Activated naive CD4-positive, alpha-beta T cell treated with anti-CD3 and anti-CD28 coated beads, Interleukin-2, amount 50 U/mL, for 24 hours (primary cell): ENCODE results near the gene FLRT1.

Experiments used
- H3K27ac Mint-ChIP-seq: one replicate; pipeline ENCODE4 v1.8.0; 2021; ENCODE audit warnings: mild to moderate bottlenecking, mixed read lengths
- H3K27me3 Mint-ChIP-seq: one replicate; pipeline ENCODE4 v1.8.0; 2021; ENCODE audit warnings: mixed read lengths
- H3K36me3 Mint-ChIP-seq: one replicate; pipeline ENCODE4 v1.8.0; 2021; ENCODE audit warnings: mixed read lengths
- H3K4me1 Mint-ChIP-seq: one replicate; pipeline ENCODE4 v1.8.0; 2021; ENCODE audit warnings: mixed read lengths
- H3K4me3 Mint-ChIP-seq: one replicate; pipeline ENCODE4 v1.8.0; 2021; ENCODE audit warnings: mild to moderate bottlenecking, mixed read lengths
- H3K9me3 Mint-ChIP-seq: one replicate; pipeline ENCODE4 v1.8.0; 2021; ENCODE audit warnings: mixed read lengths

Gene FLRT1

DNA sequence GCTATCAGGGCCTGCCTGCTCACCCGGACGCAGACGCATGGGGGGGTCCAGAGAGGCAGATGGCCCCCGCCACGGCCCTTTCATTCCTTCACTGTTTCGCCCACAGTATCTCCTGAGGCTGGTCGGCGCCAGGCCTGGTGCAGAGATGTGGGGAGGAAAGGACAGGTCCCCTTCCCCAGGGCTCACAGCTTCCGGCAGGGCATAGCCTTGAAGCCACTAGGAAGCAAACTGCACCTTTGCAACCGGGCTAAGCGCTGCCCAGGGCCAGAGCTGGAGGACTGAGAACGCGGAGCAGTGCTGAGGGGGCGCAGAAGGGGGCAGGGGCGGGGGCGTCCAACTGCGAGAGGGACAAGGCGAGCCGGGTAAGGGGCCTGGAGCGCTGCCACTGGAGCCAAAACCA lies 20.2 kb upstream of the FLRT1 start:
- H3K27ac Mint-ChIP-seq = no peak overlapping the region
- H3K4me3 Mint-ChIP-seq = no peak overlapping the region
- no peaks in the 10 kb centered on the region for H3K9me3 Mint-ChIP-seq
- H3K4me1 Mint-ChIP-seq = no peaks in the 10 kb centered on the region
- no peaks in the 10 kb centered on the region for H3K27me3 Mint-ChIP-seq
- no peaks in the 10 kb centered on the region for H3K36me3 Mint-ChIP-seq

- Mint-ChIP-seq H3K4me3 (no peak overlapping the region), H3K4me1 (no peaks in the 10 kb centered on the region), H3K36me3 (no peaks in the 10 kb centered on the region), H3K27ac (no peak overlapping the region), H3K9me3 (no peaks in the 10 kb centered on the region), H3K27me3 (no peaks in the 10 kb centered on the region)
Measured at GRCh38 chr11:64015935-64016845, 19.5 kb upstream of the FLRT1 start.

DNA sequence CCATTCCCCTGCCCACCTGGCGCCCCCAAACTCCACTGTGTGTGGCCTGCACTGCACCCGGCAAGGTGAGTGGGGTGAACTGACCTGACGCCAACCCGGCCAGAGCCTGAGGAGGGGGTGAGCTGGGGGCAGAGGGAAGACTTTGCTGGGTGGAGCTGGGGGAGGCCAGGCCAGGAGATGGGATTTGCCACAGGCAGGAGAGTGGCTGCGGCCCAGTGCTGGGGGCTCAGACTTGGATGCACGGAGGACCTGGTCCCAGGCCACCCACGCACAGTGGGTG lies 17.8 kb upstream of the FLRT1 start:
- Mint-ChIP-seq H3K36me3 (no peaks in the 10 kb centered on the region), H3K27me3 (no peaks in the 10 kb centered on the region), H3K4me3 (no peak overlapping the region), H3K27ac (no peak overlapping the region), H3K9me3 (no peaks in the 10 kb centered on the region), H3K4me1 (no peaks in the 10 kb centered on the region)

DNA sequence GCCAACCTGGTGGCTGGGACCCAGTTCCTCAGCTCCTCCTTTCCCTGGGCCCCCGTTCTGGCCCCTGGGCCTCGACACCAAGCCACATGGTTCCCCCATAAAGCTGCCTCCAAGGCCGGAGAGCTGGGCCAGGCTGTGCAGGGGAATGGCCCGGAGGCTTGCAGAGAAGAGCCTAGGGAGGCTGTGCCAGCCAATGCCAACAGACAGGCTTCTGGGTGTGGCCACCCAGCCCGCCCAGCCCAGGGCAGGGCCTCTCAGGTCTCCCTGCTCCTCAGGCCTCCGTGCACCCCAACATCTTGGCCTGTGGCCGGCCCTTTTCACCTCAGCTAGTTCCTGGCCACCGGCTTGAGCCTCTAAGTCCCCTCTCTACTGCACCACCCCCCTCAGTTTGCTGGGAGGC lies 17.4 kb upstream of the FLRT1 start:
- no peaks in the 10 kb centered on the region for H3K36me3 Mint-ChIP-seq
- H3K27ac Mint-ChIP-seq = no peak overlapping the region
- no peaks in the 10 kb centered on the region for H3K4me1 Mint-ChIP-seq
- no peaks in the 10 kb centered on the region for H3K9me3 Mint-ChIP-seq
- H3K27me3 Mint-ChIP-seq = no peaks in the 10 kb centered on the region
- H3K4me3 Mint-ChIP-seq = no peak overlapping the region

GRCh38 chr11:64019106-64020037 lies 16.4 kb upstream of the FLRT1 start:
- Mint-ChIP-seq H3K4me1 (no peaks in the 10 kb centered on the region), H3K27me3 (no peaks in the 10 kb centered on the region), H3K27ac (no peak overlapping the region), H3K36me3 (no peaks in the 10 kb centered on the region), H3K4me3 (no peak overlapping the region), H3K9me3 (no peaks in the 10 kb centered on the region)

GRCh38 chr11:64020976-64021756 lies 14.6 kb upstream of the FLRT1 start:
- no peak overlapping the region for H3K4me3 Mint-ChIP-seq
- H3K27me3 Mint-ChIP-seq = no peaks in the 10 kb centered on the region
- H3K4me1 Mint-ChIP-seq = no peaks in the 10 kb centered on the region
- H3K9me3 Mint-ChIP-seq = no peaks in the 10 kb centered on the region
- no peaks in the 10 kb centered on the region for H3K36me3 Mint-ChIP-seq
- H3K27ac Mint-ChIP-seq = no peak overlapping the region

- no peak overlapping the region for H3K27ac Mint-ChIP-seq
- H3K4me3 Mint-ChIP-seq = no peak overlapping the region
- H3K27me3 Mint-ChIP-seq = no peaks in the 10 kb centered on the region
- H3K4me1 Mint-ChIP-seq = no peaks in the 10 kb centered on the region
- no peaks in the 10 kb centered on the region for H3K36me3 Mint-ChIP-seq
- no peaks in the 10 kb centered on the region for H3K9me3 Mint-ChIP-seq
Measured at GRCh38 chr11:64021757-64022093, 14.0 kb upstream of the FLRT1 start.

GRCh38 chr11:64022125-64022784 lies 13.5 kb upstream of the FLRT1 start:
- Mint-ChIP-seq H3K27ac (no peak overlapping the region), H3K27me3 (no peaks in the 10 kb centered on the region), H3K4me1 (no peaks in the 10 kb centered on the region), H3K4me3 (no peak overlapping the region), H3K36me3 (no peaks in the 10 kb centered on the region), H3K9me3 (no peaks in the 10 kb centered on the region)

DNA sequence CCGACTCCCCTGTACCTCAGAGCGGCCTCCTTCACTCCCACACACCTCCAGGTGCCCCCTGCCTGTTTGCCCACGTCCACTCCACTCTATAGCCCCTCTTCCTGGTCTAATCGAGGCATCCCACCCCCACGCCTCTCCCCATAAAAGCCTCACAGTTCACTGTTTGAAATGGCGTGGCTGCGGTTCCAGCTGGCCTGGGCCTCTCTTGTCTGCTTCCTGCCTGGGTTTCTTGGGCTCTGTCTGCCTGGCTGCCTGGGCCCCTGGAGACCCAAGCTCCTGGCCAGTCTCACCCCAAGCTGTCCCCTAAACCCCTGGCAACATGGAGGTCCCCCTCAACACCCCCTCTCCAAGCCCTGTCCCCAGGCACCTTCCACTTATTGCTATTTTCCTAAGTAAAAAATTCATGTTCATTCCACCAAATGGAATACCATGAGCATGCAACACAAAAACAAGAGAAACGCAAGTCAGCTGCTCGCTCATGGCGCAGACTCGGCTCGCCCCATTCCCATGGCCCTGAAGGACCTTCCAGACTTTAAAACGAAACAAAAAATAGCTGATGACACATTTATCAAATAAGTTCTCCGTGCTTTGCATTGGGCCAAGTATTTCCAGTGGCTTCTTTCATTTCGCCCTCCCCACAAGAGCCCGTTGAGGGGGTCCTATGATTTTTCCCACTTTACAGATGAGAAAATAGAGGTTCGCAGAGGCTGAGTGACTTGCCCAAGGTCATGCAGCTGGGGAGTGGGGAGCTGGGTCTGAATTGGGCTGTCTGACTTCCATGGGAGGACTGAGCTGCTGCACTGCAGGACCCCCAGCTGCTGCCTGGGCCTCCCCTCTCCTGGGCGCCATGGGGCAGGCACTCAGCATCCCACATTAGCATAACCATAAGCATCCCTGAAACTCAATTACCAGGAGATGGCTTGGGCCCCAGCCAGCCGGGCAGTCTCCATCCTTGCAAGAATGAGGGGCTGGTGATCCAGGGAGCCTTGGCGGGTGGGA lies 11.7 kb upstream of the FLRT1 start:
- Mint-ChIP-seq H3K27ac (no peak overlapping the region), H3K4me1 (no peaks in the 10 kb centered on the region), H3K36me3 (no peaks in the 10 kb centered on the region), H3K27me3 (no peaks in the 10 kb centered on the region), H3K9me3 (no peaks in the 10 kb centered on the region), H3K4me3 (no peak overlapping the region)

- H3K27ac Mint-ChIP-seq = no peak overlapping the region
- H3K4me3 Mint-ChIP-seq = no peak overlapping the region
- H3K4me1 Mint-ChIP-seq = no peaks in the 10 kb centered on the region
- no peaks in the 10 kb centered on the region for H3K9me3 Mint-ChIP-seq
- peaks cover 1% of the 10 kb centered on the region for H3K27me3 Mint-ChIP-seq
- no peaks in the 10 kb centered on the region for H3K36me3 Mint-ChIP-seq
Measured at GRCh38 chr11:64025205-64025604, 10.5 kb upstream of the FLRT1 start.

- no peaks in the 10 kb centered on the region for H3K36me3 Mint-ChIP-seq
- no peaks in the 10 kb centered on the region for H3K9me3 Mint-ChIP-seq
- H3K27ac Mint-ChIP-seq = no peak overlapping the region
- H3K4me3 Mint-ChIP-seq = no peak overlapping the region
- peaks cover 4% of the 10 kb centered on the region for H3K27me3 Mint-ChIP-seq
- H3K4me1 Mint-ChIP-seq = no peaks in the 10 kb centered on the region
Measured at GRCh38 chr11:64026575-64027205, 9.0 kb upstream of the FLRT1 start.

DNA sequence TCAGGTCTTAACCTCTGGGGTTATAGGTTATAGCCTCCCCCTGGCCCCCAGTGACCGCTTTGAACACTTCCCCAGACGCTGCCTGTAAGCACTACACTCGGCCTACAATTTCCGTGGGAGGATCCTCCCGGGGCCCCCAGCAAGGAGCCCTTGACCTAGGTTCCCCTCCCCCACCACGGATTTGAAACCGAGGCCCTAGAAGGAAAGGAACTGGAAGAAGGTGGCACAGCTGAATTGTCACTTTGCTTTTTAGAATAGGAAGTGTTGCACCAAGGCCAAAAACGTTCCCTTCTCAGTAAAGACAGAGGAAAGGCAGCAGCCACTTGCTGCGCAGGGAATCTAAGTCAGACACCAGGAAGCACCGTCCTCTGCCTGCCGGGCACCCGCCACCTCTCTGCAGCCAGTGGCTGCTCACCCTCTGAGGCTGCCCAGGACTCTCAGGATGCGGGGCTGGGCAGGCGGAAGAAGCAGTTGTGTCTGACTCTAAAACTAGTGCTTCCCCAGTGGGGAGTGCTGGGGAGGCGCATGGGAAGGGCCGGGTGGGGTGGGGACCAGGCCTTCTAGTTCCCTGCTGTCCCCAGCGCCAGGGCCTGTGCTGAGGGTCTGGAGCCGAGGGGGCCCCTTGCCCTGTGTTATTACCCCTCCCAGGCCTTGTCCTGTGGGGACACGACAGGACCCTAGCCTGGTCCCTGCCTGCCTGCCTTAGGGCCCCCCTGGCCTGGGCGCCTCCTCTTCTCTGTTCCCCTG lies 7.9 kb upstream of the FLRT1 start:
- Mint-ChIP-seq H3K27me3 (peaks cover 4% of the 10 kb centered on the region), H3K4me3 (no peak overlapping the region), H3K9me3 (no peaks in the 10 kb centered on the region), H3K27ac (no peak overlapping the region), H3K36me3 (no peaks in the 10 kb centered on the region), H3K4me1 (no peaks in the 10 kb centered on the region)

GRCh38 chr11:64028398-64029115 lies 7.2 kb upstream of the FLRT1 start:
- Mint-ChIP-seq H3K27ac (no peak overlapping the region), H3K36me3 (no peaks in the 10 kb centered on the region), H3K4me1 (no peaks in the 10 kb centered on the region), H3K4me3 (no peak overlapping the region), H3K27me3 (peaks cover 4% of the 10 kb centered on the region), H3K9me3 (no peaks in the 10 kb centered on the region)
